ENCODE measurements around the gene PRR19.
"Not testable (repeated sequence)": the region's sequence is repeated elsewhere in the genome, so short reads cannot be mapped to it uniquely, and the experiment has no call there.

PRR19 gene

GRCh38 chr19:42301646-42302203 lies at the start of gene PRR19:
Gene PRR19 (plus strand): TSS chr19:42302132. CDS start chr19:42309585, 7,453 bp downstream.
- peak; percentile 46 for DNase-seq (ENCODE audit: low spot score)

- DNase-seq (ENCODE audit: low spot score): peak; percentile 77
Observed at GRCh38 chr19:42252365-42253244, 49.3 kb upstream of the PRR19 start.

GRCh38 chr19:42253245-42254088 lies 48.5 kb upstream of the PRR19 start:
- peak; percentile 62 for DNase-seq (ENCODE audit: low spot score)

GRCh38 chr19:42254089-42254849 lies 47.7 kb upstream of the PRR19 start:
- DNase-seq (ENCODE audit: low spot score): peak; percentile 62

GRCh38 chr19:42254850-42255765 lies 46.8 kb upstream of the PRR19 start, which contains the start of gene ERF:
Gene ERF (minus strand): TSS chr19:42255128. CDS start chr19:42254999, 129 bp downstream.
- DNase-seq (ENCODE audit: low spot score): peak; percentile 91

- peak; percentile 70 for DNase-seq (ENCODE audit: low spot score)
Observed at GRCh38 chr19:42255766-42256745, 45.9 kb upstream of the PRR19 start.

- DNase-seq (ENCODE audit: low spot score): not testable (repeated sequence)
Observed at GRCh38 chr19:42257842-42258241, 44.1 kb upstream of the PRR19 start.

GRCh38 chr19:42261763-42262162 lies 40.2 kb upstream of the PRR19 start:
- DNase-seq (ENCODE audit: low spot score): no peak

GRCh38 chr19:42266105-42266504 lies 35.8 kb upstream of the PRR19 start:
- not testable (repeated sequence) for DNase-seq (ENCODE audit: low spot score)

- not testable (repeated sequence) for DNase-seq (ENCODE audit: low spot score)
Observed at GRCh38 chr19:42266928-42267603, 34.9 kb upstream of the PRR19 start.

GRCh38 chr19:42267644-42268141 lies 34.2 kb upstream of the PRR19 start:
- no peak for DNase-seq (ENCODE audit: low spot score)

- DNase-seq (ENCODE audit: low spot score): peak; percentile 99
Observed at GRCh38 chr19:42268142-42268703, 33.7 kb upstream of the PRR19 start.

GRCh38 chr19:42268704-42269477 lies 33.0 kb upstream of the PRR19 start, which contains the start of gene CIC:
Gene CIC (plus strand): TSS chr19:42269252. CDS start chr19:42271784, 2,532 bp downstream.
- peak; percentile 100 for DNase-seq (ENCODE audit: low spot score)

GRCh38 chr19:42269478-42270345 lies 32.2 kb upstream of the PRR19 start:
- peak; percentile 19 for DNase-seq (ENCODE audit: low spot score)

GRCh38 chr19:42270346-42271044 lies 31.4 kb upstream of the PRR19 start:
- peak; percentile 88 for DNase-seq (ENCODE audit: low spot score)

GRCh38 chr19:42271045-42271419 lies 30.9 kb upstream of the PRR19 start:
- DNase-seq (ENCODE audit: low spot score): no peak

Measured in RKO (cell line).